H1 (cell line): Measurements from ENCODE around the gene AP3D1. TPM values are rescaled to one million over a fixed set of nuclear protein-coding genes. Genes with fewer than 3 reads are reported as not detected.

ENCODE experiments used
- CTCF ChIA-PET: fragments of 300-600 bp; sonication (Branson Sonifier 250); formaldehyde crosslinking; loops from one replicate; lab custom pipeline; 2021; ENCODE audit not compliant: partially characterized antibody; lab: Charles Lee
- POLR2A ChIA-PET: fragments of 300-600 bp; sonication (Branson Sonifier 250); formaldehyde crosslinking; loops from one replicate; lab custom pipeline; 2021; ENCODE audit warnings: inconsistent platforms; ENCODE audit not compliant: partially characterized antibody; lab: Charles Lee
- DNase-seq, 2 experiments: peaks; one replicate each; pipeline versions ENCODE4 v3.0.0 to v3.0.0-alpha.2; 2010 to 2022; ENCODE audit warnings: low spot score in 2 of 2, low read depth in 1 of 2, mixed read lengths in 1 of 2
- FAIRE-seq: peaks from 2 replicates; lab custom pipeline; 2011; peaks lifted over from hg19 to GRCh38; lab: Jason Lieb, UNC
- H2AFZ ChIP-seq: 2 replicates; pipeline ENCODE4 v1.8.1; 2012; ENCODE audit warnings: low read length, inconsistent platforms
- H2AK5ac ChIP-seq: 2 replicates; pipeline ENCODE4 v1.6.1; 2013; ENCODE audit warnings: low read depth, low read length
- H2BK120ac ChIP-seq: replicated peaks from 2 replicates; pipeline ENCODE3; 2013; ENCODE audit warnings: low read depth, low read length, inconsistent platforms
- H2BK12ac ChIP-seq: 2 replicates; pipeline ENCODE4 v1.6.1; 2013; ENCODE audit warnings: low read depth, low read length
- H2BK15ac ChIP-seq: 2 replicates; pipeline ENCODE4 v1.6.1; 2013; ENCODE audit warnings: low read length
- H2BK20ac ChIP-seq: 2 replicates; pipeline ENCODE4 v1.6.1; 2013; ENCODE audit warnings: low read length
- H2BK5ac ChIP-seq: 2 replicates; pipeline ENCODE4 v1.6.1; 2013; ENCODE audit warnings: low read depth, low read length
- H3K14ac ChIP-seq: 2 replicates; pipeline ENCODE4 v1.6.1; 2013; ENCODE audit warnings: inconsistent platforms; ENCODE audit not compliant: insufficient read length
- H3K18ac ChIP-seq: 2 replicates; pipeline ENCODE4 v1.6.1; 2013; ENCODE audit warnings: low read length; ENCODE audit errors: extremely low read depth
- H3K23ac ChIP-seq: 2 replicates; pipeline ENCODE4 v1.6.1; 2013; ENCODE audit warnings: inconsistent platforms; ENCODE audit not compliant: insufficient read length
- H3K23me2 ChIP-seq: 2 replicates; pipeline ENCODE4 v1.6.1; 2013; ENCODE audit warnings: low read depth, low read length
- H3K27ac ChIP-seq: 2 replicates; pipeline ENCODE4 v1.6.1; 2011; ENCODE audit warnings: low read depth, low read length, inconsistent platforms
- H3K27me3 ChIP-seq, 4 experiments: replicated peaks in 1 of 4; 1 replicate in 1 of 4; 2 replicates in 3 of 4; pipeline versions ENCODE4 v1.6.1 to v1.8.1; 2011 to 2013; ENCODE audit warnings: low read length in 3 of 4, mild to moderate bottlenecking in 3 of 4, inconsistent platforms in 2 of 4, mixed read lengths in 2 of 4, moderate library complexity in 1 of 4; ENCODE audit not compliant: control insufficient read depth in 3 of 4, insufficient read depth in 3 of 4; ENCODE audit errors: extremely low read depth in 1 of 4
- H3K36me3 ChIP-seq, 4 experiments: 2 replicates each; pipeline versions ENCODE4 v1.6.1 to v1.8.1; 2011 to 2013; ENCODE audit warnings: mild to moderate bottlenecking in 4 of 4, low read length in 3 of 4, moderate library complexity in 2 of 4, control low read depth in 1 of 4, inconsistent platforms in 1 of 4; ENCODE audit not compliant: insufficient read depth in 4 of 4, control insufficient read depth in 2 of 4
- H3K4ac ChIP-seq: replicated peaks from 2 replicates; pipeline ENCODE3; 2013; ENCODE audit warnings: low read length, low read depth, mixed read lengths, inconsistent platforms; ENCODE audit not compliant: insufficient read length
- H3K4me1 ChIP-seq, 4 experiments: replicated peaks in 1 of 4; 1 replicate in 1 of 4; 2 replicates in 3 of 4; pipeline versions ENCODE4 v1.6.1 to v1.8.1; 2011 to 2013; ENCODE audit warnings: low read length in 3 of 4, inconsistent platforms in 2 of 4, mixed read lengths in 1 of 4; ENCODE audit not compliant: insufficient read depth in 4 of 4, control insufficient read depth in 3 of 4
- H3K4me2 ChIP-seq, 2 experiments: 2 replicates each; pipeline versions ENCODE4 v1.6.1 to v1.8.1; 2011 to 2013; ENCODE audit warnings: low read depth in 2 of 2, low read length in 2 of 2, control low read depth in 1 of 2, inconsistent platforms in 1 of 2, mild to moderate bottlenecking in 1 of 2; ENCODE audit not compliant: insufficient read depth in 1 of 2
- H3K4me3 ChIP-seq, 4 experiments: fragments of 200-600, 300-600 bp in 1 of 4; sonication (generic), shearing (Covaris generic), sonication (Bioruptor Twin) in 1 of 4; 2 replicates each; pipeline versions ENCODE4 v1.5.1 to v1.8.1; 2011 to 2016; ENCODE audit warnings: low read length in 4 of 4, low read depth in 3 of 4, control low read depth in 2 of 4, inconsistent platforms in 2 of 4, mild to moderate bottlenecking in 2 of 4, mixed read lengths in 1 of 4, moderate library complexity in 1 of 4; ENCODE audit not compliant: insufficient read depth in 2 of 4; ENCODE audit errors: extremely low read depth in 1 of 4
- H3K56ac ChIP-seq: replicated peaks from 2 replicates; pipeline ENCODE3; 2013; ENCODE audit warnings: low read depth, mild to moderate bottlenecking, mixed read lengths, low read length, inconsistent platforms; ENCODE audit not compliant: insufficient read length
- H3K79me1 ChIP-seq: 2 replicates; pipeline ENCODE4 v1.6.1; 2013; ENCODE audit warnings: low read depth, low read length, control low read depth
- H3K79me2 ChIP-seq, 2 experiments: 2 replicates each; pipeline versions ENCODE4 v1.6.1 to v1.8.1; 2012 to 2013; ENCODE audit warnings: low read length in 2 of 2, mild to moderate bottlenecking in 2 of 2, inconsistent platforms in 1 of 2; ENCODE audit not compliant: insufficient read depth in 2 of 2, control insufficient read depth in 1 of 2
- H3K9ac ChIP-seq, 4 experiments: replicated peaks in 1 of 4; 1 replicate in 1 of 4; 2 replicates in 3 of 4; pipeline versions ENCODE4 v1.6.1 to v1.8.1; 2011 to 2013; ENCODE audit warnings: low read depth in 3 of 4, low read length in 3 of 4, control low read depth in 2 of 4, mild to moderate bottlenecking in 2 of 4, moderate library complexity in 2 of 4, inconsistent platforms in 1 of 4; ENCODE audit errors: extremely low read depth in 1 of 4
- H3K9me3 ChIP-seq, 2 experiments: 2 replicates each; pipeline versions ENCODE4 v1.6.1 to v1.8.1; 2012 to 2013; ENCODE audit warnings: mild to moderate bottlenecking in 2 of 2, moderate library complexity in 2 of 2, control low read depth in 1 of 2, inconsistent platforms in 1 of 2, low read depth in 1 of 2, low read length in 1 of 2, mixed read lengths in 1 of 2; ENCODE audit not compliant: insufficient read depth in 2 of 2
- H4K20me1 ChIP-seq, 2 experiments: replicated peaks in 1 of 2; 2 replicates each; pipeline versions ENCODE3 to v1.8.1; 2011 to 2013; ENCODE audit warnings: inconsistent platforms in 2 of 2, low read length in 2 of 2, mild to moderate bottlenecking in 1 of 2; ENCODE audit not compliant: insufficient read depth in 2 of 2, control insufficient read depth in 1 of 2
- H4K5ac ChIP-seq: 2 replicates; pipeline ENCODE4 v1.6.1; 2013; ENCODE audit warnings: low read length, low read depth, mixed read lengths, inconsistent platforms; ENCODE audit not compliant: insufficient read length
- H4K8ac ChIP-seq: 2 replicates; pipeline ENCODE4 v1.8.0; 2013; ENCODE audit warnings: mild to moderate bottlenecking, moderate library complexity, low read length, inconsistent platforms; ENCODE audit not compliant: insufficient read depth; ENCODE audit errors: extremely low read depth
- H4K91ac ChIP-seq: replicated peaks from 2 replicates; pipeline ENCODE3; 2013; ENCODE audit warnings: low read length, mixed read lengths, inconsistent platforms; ENCODE audit not compliant: insufficient read length
- BACH1 ChIP-seq: IDR thresholded peaks from 2 replicates; pipeline ENCODE4 v1.6.1; 2012; ENCODE audit warnings: low read length, improper control_type of control experiment
- BCL11A ChIP-seq, 2 experiments: IDR thresholded peaks; one replicate each; pipeline ENCODE4 v1.6.1; 2011; ENCODE audit warnings: low read depth in 2 of 2, low read length in 2 of 2, mild to moderate bottlenecking in 2 of 2
- CBX8 ChIP-seq: fragments of 300-800, 300-1000 bp; sonication (generic); IDR thresholded peaks from 2 replicates; pipeline ENCODE4 v1.7.1; 2016; ENCODE audit warnings: low read depth, low read length, borderline replicate concordance
- CHD2 ChIP-seq: IDR thresholded peaks from 2 replicates; pipeline ENCODE4 v1.6.1; 2012; ENCODE audit warnings: low read length, improper control_type of control experiment
- CREB1 ChIP-seq: IDR thresholded peaks from 2 replicates; pipeline ENCODE4 v1.6.1; 2012; ENCODE audit warnings: inconsistent platforms
- RNF2 ChIP-seq: fragments of 200-900, 300-1000 bp; sonication (generic); IDR thresholded peaks from 2 replicates; pipeline ENCODE4 v1.7.1; 2016; ENCODE audit warnings: borderline replicate concordance, low read depth, mild to moderate bottlenecking, antibody characterized with exemption, low read length; ENCODE audit not compliant: poor library complexity, severe bottlenecking; ENCODE audit errors: missing control alignments
- SIRT6 ChIP-seq: IDR thresholded peaks from one replicate; pipeline ENCODE4 v1.7.1; 2012; ENCODE audit warnings: low read length, inconsistent platforms
- SP2 ChIP-seq: IDR thresholded peaks from 2 replicates; pipeline ENCODE4 v1.6.1; 2012; ENCODE audit warnings: mild to moderate bottlenecking, low read length, inconsistent platforms
- SRF ChIP-seq: IDR thresholded peaks from 2 replicates; pipeline ENCODE4 v1.6.1; 2011; ENCODE audit warnings: mild to moderate bottlenecking, low read depth, low read length, moderate library complexity
- SUZ12 ChIP-seq: fragments of 200-600 bp; sonication (generic); IDR thresholded peaks from 2 replicates; pipeline ENCODE4 v1.6.1; 2012; ENCODE audit warnings: mild to moderate bottlenecking, inconsistent platforms, low read length, moderate library complexity, mixed read lengths
- TEAD4 ChIP-seq: IDR thresholded peaks from 2 replicates; pipeline ENCODE4 v1.6.1; 2012; ENCODE audit warnings: low read depth, low read length, inconsistent platforms, mixed read lengths
- YY1 ChIP-seq: IDR thresholded peaks from 2 replicates; pipeline ENCODE4 v1.6.1; 2011; ENCODE audit warnings: low read depth, mild to moderate bottlenecking, low read length
- WGBS, 2 experiments: shearing (Covaris generic) in 1 of 2; methylation state at CpG; one replicate each; pipeline versions ENCODE4 v1.1.6 to v1.1.7; 2013 to 2015; ENCODE audit warnings: low lambda C conversion rate in 2 of 2, mixed read lengths in 2 of 2, inconsistent platforms in 1 of 2, low coverage in 1 of 2, missing lambda C conversion rate in 1 of 2; ENCODE audit not compliant: insufficient replicate concordance in 2 of 2, insufficient coverage in 1 of 2, insufficient read length in 1 of 2; ENCODE audit errors: extremely low coverage in 1 of 2, missing lambda C conversion rate in 1 of 2; 5-methylcytosine and 5-hydroxymethylcytosine counted together
- polyA plus RNA-seq, 7 experiments: library from polyadenylated mRNA; depleted of rRNA in 3 of 7; stranded (reverse) in 5 of 7; unstranded in 2 of 7; fragments of >200 nt in 5 of 7; fragments of 200-250 nt in 2 of 7; gene quantifications; 1 replicate in 5 of 7; 2 replicates in 1 of 7; 4 replicates in 1 of 7; pipeline versions ENCODE4 v1.2.1 to v1.2.3, GENCODE V29; 2011 to 2013; ENCODE audit warnings: missing spikeins in 2 of 7, mixed read lengths in 2 of 7
- total RNA-seq: library from RNA; stranded (reverse); fragmentation: NEBNext Ultra II Directional; extraction: Animal tissue kit (Norgen Biotek cat#: 25700); gene quantifications from 2 replicates; pipeline ENCODE4 v1.2.1, GENCODE V29; 2021

The AP3D1 gene
- total and polyA plus RNA-seq, 2 of the 8 experiments (the other 6 are each of a cell fraction or from before 2014, with no cell fraction given): 161 to 174 TPM

DNA sequence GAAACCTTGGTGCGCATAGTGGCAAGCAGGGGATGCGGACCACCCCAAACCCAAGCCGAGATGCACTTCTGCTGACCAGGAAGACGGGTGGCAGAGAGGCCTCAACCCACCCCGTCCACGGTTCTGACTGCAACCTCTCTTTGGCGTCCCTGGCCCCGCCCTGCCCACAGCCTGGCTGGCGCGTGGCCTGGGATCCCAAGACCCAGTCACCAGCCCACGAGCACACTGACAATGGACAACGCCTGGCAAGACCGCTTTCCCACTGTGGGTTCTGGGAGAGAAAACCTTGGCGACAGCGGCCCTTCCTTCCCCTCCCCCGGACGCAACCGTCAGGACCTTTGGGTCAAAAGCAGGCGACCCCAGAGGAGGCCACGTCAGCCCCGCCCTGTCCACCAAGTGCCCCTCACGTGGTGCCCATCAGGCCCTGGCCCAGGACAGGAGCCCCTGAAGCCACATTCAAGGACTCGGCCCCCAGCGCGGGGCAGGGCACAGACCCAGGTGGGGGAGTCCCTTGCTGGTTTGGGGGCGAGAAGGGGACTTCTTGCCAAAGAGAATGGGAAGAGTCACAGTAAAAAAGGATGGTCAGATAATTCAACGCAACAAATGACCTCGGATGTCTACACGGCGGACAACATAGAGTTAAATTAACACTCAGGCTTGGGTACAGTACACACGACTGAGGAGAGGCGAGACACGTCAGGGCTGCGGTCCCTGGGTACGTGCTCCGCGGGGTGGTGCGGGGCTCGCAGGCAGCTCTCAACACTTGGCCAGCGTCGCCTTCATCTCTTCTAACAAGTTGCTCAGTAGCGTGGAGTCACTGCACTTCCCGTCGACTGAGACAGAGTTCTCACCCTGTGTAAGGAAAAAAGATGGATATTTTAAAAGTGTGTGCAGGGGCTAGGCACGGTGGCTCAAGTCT is 49.7 kb downstream of the AP3D1 start:
- no peak overlapping the region for H3K18ac ChIP-seq
- H2BK5ac ChIP-seq: no peak overlapping the region; the same call in 1 of the 2 replicates
- peaks cover 9% of the 10 kb centered on the region; the same call in 1 of the 2 replicates for H3K23me2 ChIP-seq
- no peak overlapping the region for H4K91ac ChIP-seq
- H3K9me3 ChIP-seq: peaks cover 8% of the 10 kb centered on the region in 2 experiments; a peak in 3 of 4 replicates
- POLR2A ChIA-PET: no interaction called here
- no peak overlapping the region for H3K23ac ChIP-seq
- peaks cover 11% of the 10 kb centered on the region for H3K79me1 ChIP-seq
- H3K79me2 ChIP-seq: peaks cover 0 to 18% of the 10 kb centered on the region in 2 experiments; a peak in 2 of 4 replicates
- no peak overlapping the region for H2AFZ ChIP-seq
- H2AK5ac ChIP-seq: no peak overlapping the region
- no peak overlapping the region for H3K56ac ChIP-seq
- no peak overlapping the region for H4K8ac ChIP-seq
- no peak overlapping the region for H3K4ac ChIP-seq
- no peak overlapping the region for H3K27ac ChIP-seq
- H3K27me3 ChIP-seq: no peaks in the 10 kb centered on the region
- peaks cover 13 to 30% of the 10 kb centered on the region in 2 experiments for H4K20me1 ChIP-seq
- H3K4me3 ChIP-seq: no peak overlapping the region
- no peak overlapping the region for H2BK120ac ChIP-seq
- H2BK20ac ChIP-seq: no peak overlapping the region
- H3K4me2 ChIP-seq: no peak overlapping the region
- H3K9ac ChIP-seq: no peak overlapping the region
- DNase-seq: no peak
- H2BK15ac ChIP-seq: no peak overlapping the region
- H4K5ac ChIP-seq: no peak overlapping the region
- no peak overlapping the region for H3K14ac ChIP-seq
- H2BK12ac ChIP-seq: no peak overlapping the region
- peaks cover 0 to 3% (median 1%) of the 10 kb centered on the region in 4 experiments; a peak in 4 of 7 replicates for H3K4me1 ChIP-seq
- H3K36me3 ChIP-seq: peaks cover 20 to 54% (median 42%) of the 10 kb centered on the region in 4 experiments
- 93% methylated on average over 38 of the region's 45 CpGs; no CpG with 5 or more reads in 1 of the 2 experiments for WGBS, 2 experiments
- CTCF ChIA-PET: no interaction called here
- no peak for FAIRE-seq
- TF ChIP-seq BACH1: no peak
- no peak for TF ChIP-seq BCL11A (IDR thresholded peaks at IDR 0.05; ENCODE audit: low read depth in 2 of 2, low read length in 2 of 2)
- TF ChIP-seq SP2: no peak
- TF ChIP-seq CBX8: no peak
- TF ChIP-seq SUZ12: no peak
- TF ChIP-seq RNF2: no peak
- TF ChIP-seq SRF: no peak
- TF ChIP-seq CREB1: no peak
- TF ChIP-seq YY1: no peak
- TF ChIP-seq CHD2: no peak
- TF ChIP-seq TEAD4: no peak
- TF ChIP-seq SIRT6: no peak
